OCI-LY3 (cell line): Measurements from ENCODE around the gene POLR1C.

Experiments used
- EZH2phosphoT487 ChIP-seq: fragments of 200-600 bp; shearing (Covaris generic); IDR thresholded peaks from 2 replicates; pipeline ENCODE4 v1.6.1; 2018; ENCODE audit warnings: antibody characterized with exemption, mixed run types, low read depth
- TF ChIP-seq, protein P1 (sequence below): fragments of 200-600, 300-600 bp; sonication (generic); IDR thresholded peaks from 2 replicates; pipeline ENCODE4 v1.5.1; 2014; ENCODE audit warnings: antibody characterized with exemption, low read length, low read depth

DNA sequence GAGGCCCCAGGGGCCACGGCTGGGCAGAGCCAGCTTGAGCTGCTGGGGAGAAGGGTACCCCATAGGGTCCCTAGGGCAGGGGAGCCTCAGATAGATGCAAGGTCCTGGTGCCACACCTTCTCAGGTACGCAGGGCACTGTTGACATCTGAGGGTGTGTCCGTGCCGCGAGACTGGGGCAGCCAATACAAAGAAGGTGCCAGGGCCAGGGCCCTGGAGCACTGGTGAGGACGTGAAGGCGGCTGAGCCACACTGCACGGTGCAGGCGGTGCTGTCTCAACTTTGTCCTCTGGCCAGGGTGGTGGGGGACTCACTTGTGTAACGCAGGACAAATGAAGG is 6.1 kb upstream of the POLR1C start:
- TF ChIP-seq, protein P1, sequence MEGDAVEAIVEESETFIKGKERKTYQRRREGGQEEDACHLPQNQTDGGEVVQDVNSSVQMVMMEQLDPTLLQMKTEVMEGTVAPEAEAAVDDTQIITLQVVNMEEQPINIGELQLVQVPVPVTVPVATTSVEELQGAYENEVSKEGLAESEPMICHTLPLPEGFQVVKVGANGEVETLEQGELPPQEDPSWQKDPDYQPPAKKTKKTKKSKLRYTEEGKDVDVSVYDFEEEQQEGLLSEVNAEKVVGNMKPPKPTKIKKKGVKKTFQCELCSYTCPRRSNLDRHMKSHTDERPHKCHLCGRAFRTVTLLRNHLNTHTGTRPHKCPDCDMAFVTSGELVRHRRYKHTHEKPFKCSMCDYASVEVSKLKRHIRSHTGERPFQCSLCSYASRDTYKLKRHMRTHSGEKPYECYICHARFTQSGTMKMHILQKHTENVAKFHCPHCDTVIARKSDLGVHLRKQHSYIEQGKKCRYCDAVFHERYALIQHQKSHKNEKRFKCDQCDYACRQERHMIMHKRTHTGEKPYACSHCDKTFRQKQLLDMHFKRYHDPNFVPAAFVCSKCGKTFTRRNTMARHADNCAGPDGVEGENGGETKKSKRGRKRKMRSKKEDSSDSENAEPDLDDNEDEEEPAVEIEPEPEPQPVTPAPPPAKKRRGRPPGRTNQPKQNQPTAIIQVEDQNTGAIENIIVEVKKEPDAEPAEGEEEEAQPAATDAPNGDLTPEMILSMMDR: no peak
- TF ChIP-seq EZH2phosphoT487: no peak
